HG03066 (cell line): ENCODE measurements around the gene DGKH.
A peak's percentile ranks its signal among the peaks of the same experiment; 100 is the strongest.

ENCODE experiments used
- ATAC-seq: cut with Tn5 transposase; IDR thresholded peaks from one replicate; pipeline ENCODE4 v1.9.1; 2021; ENCODE audit warnings: low read depth; ENCODE audit not compliant: unreplicated experiment

The DGKH gene

GRCh38 chr13:42271337-42272114 is 223.1 kb downstream of the DGKH start:
- peak; percentile 85 for ATAC-seq

DNA sequence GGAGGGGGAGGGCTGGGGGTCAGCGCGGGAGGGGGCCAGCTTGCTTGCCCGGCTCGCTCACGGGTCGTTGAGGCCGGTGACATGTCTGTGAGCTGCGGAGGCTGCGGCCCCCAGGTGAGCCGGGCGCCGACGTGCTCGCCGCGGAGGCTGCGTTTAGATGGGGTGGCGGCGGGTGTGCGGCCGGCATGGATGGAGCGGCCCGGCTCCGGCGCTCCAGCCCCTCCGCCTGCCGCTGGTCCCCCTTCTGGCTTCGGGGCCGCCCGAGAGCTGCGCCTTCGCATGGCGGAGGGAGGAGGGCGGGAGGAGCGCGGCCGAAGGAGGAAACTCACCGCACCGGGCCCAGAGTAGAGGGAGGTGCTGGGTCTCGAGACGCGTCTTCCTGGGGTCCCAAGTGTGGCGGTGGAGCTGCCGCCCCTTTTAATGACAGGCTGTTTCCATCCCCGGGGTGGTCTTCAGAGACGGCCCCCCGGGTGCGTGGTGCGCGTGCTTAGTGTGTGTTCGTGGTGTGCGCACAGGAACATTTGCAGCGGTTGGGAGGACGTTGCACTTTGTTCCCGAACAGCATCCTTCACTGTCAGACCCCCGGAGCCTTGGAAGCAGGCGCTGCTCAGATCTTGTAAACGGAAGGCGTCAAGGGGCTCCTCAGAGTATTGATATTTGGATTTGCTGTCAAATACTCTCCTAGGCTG is 223.8 kb downstream of the DGKH start, which contains the start of gene AKAP11:
Gene AKAP11 (plus strand): TSS at position 38 of the 689 bp plus-strand sequence. CDS start 14,197 bp downstream, outside the sequence.
- peak; percentile 22 for ATAC-seq

- ATAC-seq, result no peak
Observed at GRCh38 chr13:42272804-42273175, 224.3 kb downstream of the DGKH start.

DNA sequence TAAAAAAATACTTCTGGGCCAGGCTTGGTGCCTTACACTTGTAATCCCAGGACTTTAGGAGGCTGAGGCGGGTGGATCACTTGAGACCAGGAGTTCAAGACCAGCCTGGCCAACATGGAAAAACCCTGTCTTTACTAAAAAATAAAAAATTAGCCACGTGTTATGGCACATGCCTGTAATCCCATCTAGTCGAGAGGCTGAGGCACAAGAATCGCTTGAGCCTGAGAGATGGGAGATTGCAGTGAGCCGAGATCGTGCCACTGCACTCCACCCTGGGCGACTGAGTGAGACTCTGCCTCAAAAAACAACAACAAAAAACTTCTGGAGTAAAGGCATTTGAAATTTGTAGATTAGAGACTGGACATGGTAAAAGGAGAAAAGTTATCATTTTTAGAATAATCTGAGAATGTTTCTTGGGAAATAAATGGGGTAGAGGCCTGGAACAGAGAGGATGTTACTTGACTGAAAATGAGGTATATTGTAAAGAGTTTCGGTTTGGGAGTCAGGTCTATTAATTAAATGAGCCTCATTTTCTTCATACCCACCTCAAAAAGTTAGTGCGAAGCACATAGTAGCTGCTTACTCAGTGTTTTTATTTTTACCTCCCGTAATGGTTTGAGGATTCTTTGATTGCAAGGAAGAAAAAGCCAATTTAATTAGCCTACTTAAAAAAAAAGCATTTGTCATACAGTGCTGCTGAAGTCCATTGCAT is 226.1 kb downstream of the DGKH start:
- no peak for ATAC-seq

GRCh38 chr13:42275098-42275471 is 226.6 kb downstream of the DGKH start:
- peak; percentile 32 for ATAC-seq

- no peak for ATAC-seq
Observed at GRCh38 chr13:42275506-42275905, 227.1 kb downstream of the DGKH start.

- ATAC-seq, result no peak
Observed at GRCh38 chr13:42276683-42277082, 228.2 kb downstream of the DGKH start.

DNA sequence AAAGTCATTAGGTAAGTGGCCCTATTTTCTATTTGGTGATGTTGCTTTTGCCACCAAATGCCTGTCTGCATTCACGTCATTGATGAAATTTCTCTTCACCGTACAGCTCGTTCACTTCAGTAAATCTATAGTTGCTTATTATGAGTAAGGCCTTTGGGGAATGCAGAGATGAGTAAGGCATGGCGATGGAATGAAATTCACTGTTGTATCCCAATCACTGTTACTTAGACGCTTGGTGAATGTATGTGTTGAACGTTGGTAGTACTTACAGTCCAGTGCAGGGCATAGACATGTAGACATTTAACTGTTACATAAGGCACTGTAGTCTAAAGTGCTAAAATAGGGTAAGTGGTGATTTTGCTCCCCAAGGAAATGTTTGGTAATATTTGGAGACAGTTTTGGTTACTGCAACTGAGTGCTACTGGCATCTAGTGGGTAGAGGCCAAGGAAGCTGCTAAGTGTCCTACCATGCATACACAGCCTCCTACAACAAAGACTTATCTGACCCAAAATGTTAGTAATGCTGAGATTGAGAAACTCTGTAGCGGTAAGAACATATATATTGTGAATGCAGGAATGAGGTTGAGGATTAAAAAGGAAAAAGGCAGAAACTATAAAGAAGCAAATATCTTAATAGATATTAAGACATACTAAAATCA is 229.3 kb downstream of the DGKH start:
- ATAC-seq, result no peak

- ATAC-seq, result no peak
Observed at GRCh38 chr13:42279080-42279479, 230.6 kb downstream of the DGKH start.

DNA sequence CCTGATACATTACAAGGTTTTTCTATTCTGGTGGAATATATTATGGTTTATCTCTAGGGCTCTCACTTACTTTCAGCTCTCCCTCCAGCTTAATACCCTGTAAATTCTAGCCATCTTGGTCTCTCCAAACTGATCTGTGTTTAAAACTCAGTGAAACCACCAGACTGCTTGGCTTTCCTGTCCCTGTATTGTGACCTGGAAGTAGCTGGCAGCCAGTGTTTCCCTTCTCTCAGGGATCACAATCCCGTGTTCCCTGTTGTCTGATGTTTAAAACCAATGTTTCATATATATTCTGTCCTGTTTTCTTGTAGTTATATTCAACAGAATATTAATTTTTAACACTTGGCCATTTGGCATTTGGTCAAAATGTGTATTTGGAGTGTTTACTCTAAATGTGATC is 231.5 kb downstream of the DGKH start:
- no peak for ATAC-seq

DNA sequence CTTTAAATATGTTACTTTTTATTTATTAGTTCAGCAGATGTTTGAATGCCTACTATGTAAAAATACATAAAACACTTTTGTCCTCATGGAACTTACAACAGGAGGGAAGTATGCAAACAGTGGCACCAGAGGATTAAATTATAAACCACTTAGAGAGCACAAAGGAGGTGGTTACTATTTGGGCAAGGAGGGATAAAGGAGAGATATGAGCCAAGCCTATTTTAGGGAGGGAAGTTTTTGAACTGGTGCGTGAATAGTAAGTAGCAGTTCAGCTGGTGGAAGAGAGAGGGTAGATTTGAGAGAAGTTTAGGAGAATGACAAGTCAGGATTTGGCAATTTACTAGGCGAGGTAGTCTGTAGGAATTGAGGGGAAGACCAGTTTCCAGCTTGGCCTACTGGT is 232.1 kb downstream of the DGKH start:
- no peak for ATAC-seq

- no peak for ATAC-seq
Observed at GRCh38 chr13:42283574-42283973, 235.1 kb downstream of the DGKH start.

DNA sequence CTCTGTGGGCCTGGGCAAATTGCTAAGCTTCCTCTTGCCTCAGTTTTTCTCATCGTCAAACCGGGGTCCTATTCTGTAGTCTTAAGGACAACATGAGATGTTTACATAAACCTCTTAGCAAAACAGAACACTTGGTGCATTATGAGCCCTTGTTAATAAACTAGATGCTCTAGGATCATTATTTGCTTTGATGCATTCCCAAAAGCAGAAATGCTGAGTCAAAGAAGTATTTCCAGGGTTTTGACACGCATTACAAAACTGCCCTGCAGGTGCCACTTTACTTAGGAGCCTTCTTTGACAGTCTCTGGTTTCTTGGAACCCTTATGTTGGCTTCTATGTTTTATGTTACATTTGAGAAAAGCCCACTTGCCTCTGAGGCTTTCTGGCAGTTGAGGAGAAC is 235.6 kb downstream of the DGKH start:
- no peak for ATAC-seq
